Measurements from ENCODE around the gene PAN3.

Gene PAN3

DNA sequence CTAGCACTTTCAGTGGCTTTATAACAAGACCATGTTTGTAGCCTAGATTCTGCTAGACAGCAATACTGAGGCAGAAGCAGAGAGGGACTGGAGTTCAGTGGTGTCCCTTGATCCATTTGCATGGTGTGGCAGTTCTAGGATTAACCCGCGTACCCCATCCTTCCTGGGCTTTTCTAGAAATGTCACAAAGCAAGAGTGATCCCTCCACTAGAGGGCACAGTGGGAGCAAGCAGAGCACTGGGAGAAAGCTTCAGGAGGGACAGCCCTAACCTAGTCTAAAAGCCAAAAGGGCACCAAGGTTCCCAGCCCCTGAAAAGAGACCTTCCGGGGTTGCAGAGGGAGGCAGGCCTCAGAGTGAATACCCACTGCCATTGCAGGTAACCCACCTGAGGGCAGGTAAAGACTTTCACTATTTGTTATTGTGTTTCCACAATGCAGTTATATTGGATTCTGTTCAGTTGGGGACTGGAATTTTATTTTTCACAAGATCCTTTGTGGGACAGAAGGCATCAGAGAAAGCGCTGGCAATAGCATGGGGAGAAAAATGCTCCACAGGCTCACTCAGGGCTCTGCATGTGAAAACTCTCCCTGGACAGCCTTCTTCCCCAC lies 185.9 kb downstream of the PAN3 start:
- TF ChIP-seq, protein P1, sequence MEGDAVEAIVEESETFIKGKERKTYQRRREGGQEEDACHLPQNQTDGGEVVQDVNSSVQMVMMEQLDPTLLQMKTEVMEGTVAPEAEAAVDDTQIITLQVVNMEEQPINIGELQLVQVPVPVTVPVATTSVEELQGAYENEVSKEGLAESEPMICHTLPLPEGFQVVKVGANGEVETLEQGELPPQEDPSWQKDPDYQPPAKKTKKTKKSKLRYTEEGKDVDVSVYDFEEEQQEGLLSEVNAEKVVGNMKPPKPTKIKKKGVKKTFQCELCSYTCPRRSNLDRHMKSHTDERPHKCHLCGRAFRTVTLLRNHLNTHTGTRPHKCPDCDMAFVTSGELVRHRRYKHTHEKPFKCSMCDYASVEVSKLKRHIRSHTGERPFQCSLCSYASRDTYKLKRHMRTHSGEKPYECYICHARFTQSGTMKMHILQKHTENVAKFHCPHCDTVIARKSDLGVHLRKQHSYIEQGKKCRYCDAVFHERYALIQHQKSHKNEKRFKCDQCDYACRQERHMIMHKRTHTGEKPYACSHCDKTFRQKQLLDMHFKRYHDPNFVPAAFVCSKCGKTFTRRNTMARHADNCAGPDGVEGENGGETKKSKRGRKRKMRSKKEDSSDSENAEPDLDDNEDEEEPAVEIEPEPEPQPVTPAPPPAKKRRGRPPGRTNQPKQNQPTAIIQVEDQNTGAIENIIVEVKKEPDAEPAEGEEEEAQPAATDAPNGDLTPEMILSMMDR (IDR thresholded peaks at IDR 0.05): peak; percentile 69

DNA sequence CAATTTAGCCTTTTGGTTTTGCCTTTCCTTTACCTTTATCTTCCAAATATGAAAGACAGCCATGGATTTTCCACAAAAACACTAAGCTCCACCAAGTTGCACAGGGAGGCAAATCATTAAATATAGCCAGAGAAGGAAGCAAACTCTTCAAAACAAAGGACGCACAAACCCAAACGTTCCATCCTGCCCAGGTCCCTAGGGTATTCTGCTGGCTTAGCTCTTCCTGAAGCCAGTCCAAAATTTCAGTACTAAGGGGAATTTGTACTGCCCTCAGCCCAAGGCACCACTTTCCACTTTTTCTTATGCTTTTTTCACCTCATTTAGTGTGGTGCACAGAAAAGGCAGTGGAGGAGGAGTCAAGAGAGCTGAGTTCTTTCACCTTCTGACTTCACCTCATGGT lies 186.7 kb downstream of the PAN3 start:
- TF ChIP-seq, protein P1 (IDR thresholded peaks at IDR 0.05): no peak

DNA sequence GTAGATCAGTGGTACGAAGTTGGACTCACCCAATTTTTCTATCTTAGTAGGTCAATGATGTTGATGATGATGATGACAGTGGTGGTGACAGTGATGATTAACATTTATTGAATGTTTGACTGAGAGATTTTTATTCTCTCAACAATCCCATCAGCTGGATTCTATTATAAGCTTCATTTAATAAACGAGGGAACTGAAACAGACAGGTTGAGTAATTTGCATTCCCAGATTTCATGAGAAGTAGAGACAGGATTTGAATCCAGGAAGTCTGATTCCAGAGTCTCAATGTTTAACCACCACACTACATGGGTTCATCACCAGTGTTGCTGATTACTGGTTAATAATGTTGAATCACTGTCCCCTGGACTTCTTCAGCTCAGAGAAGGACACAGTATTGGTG lies 187.7 kb downstream of the PAN3 start:
- TF ChIP-seq, protein P1 (IDR thresholded peaks at IDR 0.05): no peak

DNA sequence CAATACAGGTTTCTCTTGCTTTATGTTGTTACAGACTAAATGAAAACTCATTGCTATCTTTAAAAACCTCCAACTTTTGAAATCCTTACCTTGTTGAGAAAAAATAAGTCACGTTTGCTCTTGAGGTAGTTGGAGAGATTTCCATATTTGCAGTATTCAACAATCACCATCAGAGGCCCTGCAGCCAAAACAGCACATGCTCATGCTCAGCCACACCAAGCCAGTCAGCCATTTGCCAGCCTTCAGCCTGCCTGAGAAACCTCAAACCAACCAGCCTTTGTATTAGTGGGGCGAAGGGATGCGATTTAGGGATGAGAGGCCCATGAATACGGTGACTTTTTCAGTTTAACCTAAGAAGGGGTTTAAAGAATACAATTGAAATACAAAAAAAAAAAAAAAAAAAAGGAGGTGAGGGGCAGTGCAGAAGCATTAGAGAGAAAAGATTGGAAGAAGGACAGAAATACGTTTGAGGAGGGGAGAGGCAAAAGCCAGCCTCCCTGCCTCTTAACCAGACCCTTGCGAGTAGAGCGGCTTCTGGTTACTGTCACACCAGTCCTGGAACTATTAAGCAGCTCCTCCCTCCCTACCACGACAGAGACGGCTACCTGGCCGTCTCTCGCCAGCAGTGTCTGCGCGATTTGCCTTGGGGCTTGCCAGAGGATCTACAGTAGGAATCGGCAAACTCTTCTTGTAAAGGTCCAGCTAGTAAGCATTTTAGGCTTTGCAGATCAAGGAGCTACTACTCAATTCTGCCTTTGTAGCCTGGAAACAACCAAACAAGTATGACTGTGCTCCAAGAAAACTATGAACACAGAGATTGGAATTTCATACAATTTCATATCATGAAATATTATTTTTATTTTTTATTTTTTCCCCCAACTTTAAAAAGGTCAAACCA lies 189.3 kb downstream of the PAN3 start:
- TF ChIP-seq, protein P1 (IDR thresholded peaks at IDR 0.05): no peak

GRCh38 chr13:28328271-28328607 lies 189.9 kb downstream of the PAN3 start:
- TF ChIP-seq, protein P1 (IDR thresholded peaks at IDR 0.05): no peak

DNA sequence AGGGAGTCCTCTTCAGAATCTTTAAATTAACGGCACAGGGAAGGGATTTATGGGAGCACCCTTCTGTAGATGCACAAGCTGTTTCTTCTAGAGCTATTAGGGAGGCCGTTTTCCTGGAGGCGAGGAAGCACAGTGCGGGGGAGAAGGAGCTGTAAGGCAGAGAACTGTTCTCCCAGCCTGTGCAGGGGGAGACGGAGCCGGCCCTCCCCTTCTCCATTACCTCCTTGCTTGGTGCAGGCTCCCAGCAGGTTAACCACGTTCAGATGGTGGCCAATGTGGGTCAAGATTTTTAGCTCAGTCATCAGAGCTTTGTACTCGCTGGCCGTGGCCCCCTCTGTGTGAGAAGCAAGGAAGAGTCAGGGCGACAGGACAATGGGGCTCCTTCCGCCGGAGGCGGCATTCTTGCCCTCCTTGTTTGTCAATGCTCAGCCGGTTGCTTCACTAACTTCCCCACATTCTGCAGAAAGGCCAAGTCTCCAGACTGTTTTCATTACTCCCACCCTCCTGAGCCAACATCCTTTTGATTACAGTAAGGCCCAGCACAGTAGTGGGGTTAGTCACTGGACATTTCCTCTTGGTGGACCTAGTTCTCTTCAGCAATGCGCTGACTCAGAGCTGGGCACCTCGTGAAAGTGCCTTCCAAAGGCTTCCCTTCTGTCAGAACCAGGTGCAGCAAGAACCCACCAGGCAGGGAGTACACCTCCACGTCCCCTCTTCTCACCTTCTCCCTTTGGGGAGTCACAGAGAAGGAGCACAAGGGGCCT lies 191.2 kb downstream of the PAN3 start:
- TF ChIP-seq, protein P1 (IDR thresholded peaks at IDR 0.05): no peak

- TF ChIP-seq, protein P1 (IDR thresholded peaks at IDR 0.05): no peak
Observed at GRCh38 chr13:28333204-28333881, 195.0 kb downstream of the PAN3 start.
